Suprapubic skin (tissue), 4 donors: ENCODE measurements around the gene SIRPD. TPM values are rescaled to one million over a fixed set of nuclear protein-coding genes. Genes with fewer than 3 reads are reported as not detected.
A peak's percentile ranks its signal among the peaks of the same experiment; 100 is the strongest.

Experiments
- DNase-seq, 2 donors: peaks; one replicate each; pipeline ENCODE4 v3.0.0-alpha.2; 2019; ENCODE audit warnings: low spot score in 2 of 2
- H3K27ac ChIP-seq: fragments of 200-600 bp; sonication (generic); one replicate; pipeline ENCODE4 v1.5.1; 2019
- H3K27me3 ChIP-seq: fragments of 200-600 bp; sonication (generic); one replicate; pipeline ENCODE4 v1.5.1; 2019
- H3K36me3 ChIP-seq: fragments of 200-600 bp; sonication (generic); one replicate; pipeline ENCODE4 v1.5.1; 2019
- H3K4me1 ChIP-seq: fragments of 200-600 bp; sonication (generic); one replicate; pipeline ENCODE4 v1.5.1; 2019
- H3K4me3 ChIP-seq: fragments of 200-600 bp; sonication (generic); one replicate; pipeline ENCODE4 v1.5.1; 2019; ENCODE audit warnings: mild to moderate bottlenecking
- H3K9me3 ChIP-seq: fragments of 200-600 bp; sonication (generic); one replicate; pipeline ENCODE4 v1.5.1; 2019
- EP300 ChIP-seq: sonication (generic); formaldehyde crosslinking; IDR thresholded peaks from one replicate; pipeline ENCODE4 v1.6.1; 2017; ENCODE audit warnings: antibody characterized with exemption
- POLR2A ChIP-seq, 2 donors: fragments of 450-650 bp; IDR thresholded peaks; one replicate each; pipeline ENCODE4 v1.6.1; 2017; ENCODE audit warnings: antibody characterized with exemption in 2 of 2, mild to moderate bottlenecking in 2 of 2, moderate library complexity in 2 of 2
- POLR2AphosphoS5 ChIP-seq, 3 donors: sonication (generic); formaldehyde crosslinking; IDR thresholded peaks; one replicate each; pipeline ENCODE4 v1.6.1; 2017; ENCODE audit warnings: antibody characterized with exemption in 3 of 3
- WGBS: methylation state at CpG from one replicate; pipeline ENCODE4 v1.1.5; 2018; 5-methylcytosine and 5-hydroxymethylcytosine counted together
- total RNA-seq, 4 donors: library from RNA; depleted of rRNA; stranded (reverse); fragments of >200 nt; gene quantifications; one replicate each; pipeline ENCODE4 v1.1.0, GENCODE V29; 2016
- TF ChIP-seq, protein P1 (sequence below), 2 donors: fragments of 200-600 bp in 1 of 2; fragments of 450-650 bp in 1 of 2; sonication (generic) in 1 of 2; IDR thresholded peaks; one replicate each; pipeline ENCODE4 v1.5.1; 2016 to 2019; ENCODE audit warnings: antibody characterized with exemption in 2 of 2, mild to moderate bottlenecking in 1 of 2, moderate library complexity in 1 of 2

The SIRPD gene
- total RNA-seq, 4 donors from 2014 or later: not detected

DNA sequence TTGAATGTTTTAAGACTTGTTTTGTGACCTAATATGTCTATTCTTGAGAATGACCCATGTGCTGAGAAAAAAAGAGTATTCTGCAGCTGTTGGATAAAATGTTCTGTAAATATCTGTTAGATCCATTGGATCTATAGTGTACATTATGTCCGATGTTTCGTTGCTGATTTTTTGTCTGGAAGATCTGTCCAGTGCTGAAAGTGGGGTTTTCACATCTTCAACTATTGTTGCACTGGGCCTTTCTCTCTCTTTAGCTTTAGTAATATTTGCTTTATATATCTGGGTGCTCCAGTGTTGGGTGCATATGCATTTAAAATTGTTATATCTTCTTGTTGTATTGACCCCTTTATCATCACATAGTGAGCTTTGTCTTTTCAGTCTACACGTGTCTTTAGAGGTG is 60.6 kb downstream of the SIRPD start:
- Histone ChIP-seq H3K36me3 (no peaks in the 10 kb centered on the region), H3K9me3 (no peaks in the 10 kb centered on the region), H3K4me1 (peaks cover 26% of the 10 kb centered on the region), H3K4me3 (no peak overlapping the region), H3K27me3 (peaks cover 4% of the 10 kb centered on the region), H3K27ac (no peak overlapping the region)
- WGBS: 81% methylated on average over 3 of the region's 3 CpGs
- TF ChIP-seq EP300: no peak
- TF ChIP-seq POLR2A (IDR thresholded peaks at IDR 0.05): no peak
- no peak for TF ChIP-seq POLR2AphosphoS5 (IDR thresholded peaks at IDR 0.05)
- TF ChIP-seq, protein P1, sequence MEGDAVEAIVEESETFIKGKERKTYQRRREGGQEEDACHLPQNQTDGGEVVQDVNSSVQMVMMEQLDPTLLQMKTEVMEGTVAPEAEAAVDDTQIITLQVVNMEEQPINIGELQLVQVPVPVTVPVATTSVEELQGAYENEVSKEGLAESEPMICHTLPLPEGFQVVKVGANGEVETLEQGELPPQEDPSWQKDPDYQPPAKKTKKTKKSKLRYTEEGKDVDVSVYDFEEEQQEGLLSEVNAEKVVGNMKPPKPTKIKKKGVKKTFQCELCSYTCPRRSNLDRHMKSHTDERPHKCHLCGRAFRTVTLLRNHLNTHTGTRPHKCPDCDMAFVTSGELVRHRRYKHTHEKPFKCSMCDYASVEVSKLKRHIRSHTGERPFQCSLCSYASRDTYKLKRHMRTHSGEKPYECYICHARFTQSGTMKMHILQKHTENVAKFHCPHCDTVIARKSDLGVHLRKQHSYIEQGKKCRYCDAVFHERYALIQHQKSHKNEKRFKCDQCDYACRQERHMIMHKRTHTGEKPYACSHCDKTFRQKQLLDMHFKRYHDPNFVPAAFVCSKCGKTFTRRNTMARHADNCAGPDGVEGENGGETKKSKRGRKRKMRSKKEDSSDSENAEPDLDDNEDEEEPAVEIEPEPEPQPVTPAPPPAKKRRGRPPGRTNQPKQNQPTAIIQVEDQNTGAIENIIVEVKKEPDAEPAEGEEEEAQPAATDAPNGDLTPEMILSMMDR (IDR thresholded peaks at IDR 0.05): no peak
- DNase-seq: no peak

DNA sequence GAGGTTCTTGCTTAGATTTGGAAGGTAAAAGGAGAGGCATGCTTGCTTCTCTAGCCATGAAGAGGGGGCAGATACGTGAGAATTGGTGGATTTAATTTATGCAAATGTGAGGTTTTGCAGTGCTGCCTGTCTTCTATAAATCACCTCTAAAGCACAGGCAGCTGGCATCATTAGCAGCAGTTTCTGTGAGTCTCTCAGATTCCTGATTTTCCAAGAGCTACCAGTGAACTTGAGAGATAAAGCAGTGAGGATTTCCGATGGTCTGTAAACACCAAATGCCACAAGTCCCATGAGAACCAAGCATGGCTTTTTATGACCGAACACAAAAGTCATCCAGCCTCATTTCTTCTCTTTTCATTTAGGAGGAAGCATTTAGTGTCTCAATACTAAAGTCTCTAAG is 63.1 kb downstream of the SIRPD start:
- Histone ChIP-seq H3K9me3 (no peaks in the 10 kb centered on the region), H3K36me3 (no peaks in the 10 kb centered on the region), H3K4me3 (no peak overlapping the region), H3K4me1 (peaks cover 10% of the 10 kb centered on the region), H3K27me3 (no peaks in the 10 kb centered on the region), H3K27ac (no peak overlapping the region)
- no peak for DNase-seq
- no peak for TF ChIP-seq POLR2A (IDR thresholded peaks at IDR 0.05)
- WGBS: 29% methylated on average over 3 of the region's 3 CpGs

DNA sequence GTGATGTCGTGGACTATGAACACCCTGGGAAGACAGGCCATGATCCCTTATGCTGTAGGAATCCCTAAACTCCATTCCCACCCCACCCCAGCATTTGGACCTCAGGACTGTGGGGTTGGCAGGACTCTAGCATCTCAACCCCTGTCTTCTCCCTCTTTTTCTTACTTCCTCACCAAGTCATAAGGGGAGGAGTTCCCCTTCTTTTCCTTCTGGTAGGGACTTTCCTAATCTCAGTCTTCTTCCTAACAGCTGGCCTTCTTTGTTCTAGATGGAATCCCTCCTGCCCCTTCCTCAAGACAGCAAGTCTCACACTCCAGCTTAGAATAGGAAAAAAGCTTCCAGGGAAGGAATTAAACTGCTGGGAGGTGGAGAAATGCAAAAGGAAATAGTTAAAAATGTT is 64.0 kb downstream of the SIRPD start:
- Histone ChIP-seq H3K4me1 (peaks cover 10% of the 10 kb centered on the region), H3K4me3 (no peak overlapping the region), H3K27me3 (no peaks in the 10 kb centered on the region), H3K9me3 (no peaks in the 10 kb centered on the region), H3K36me3 (no peaks in the 10 kb centered on the region), H3K27ac (no peak overlapping the region)
- WGBS: 93% methylated on average over 1 of the region's 1 CpG
- no peak for DNase-seq
- TF ChIP-seq POLR2A (IDR thresholded peaks at IDR 0.05) (no peak), POLR2AphosphoS5 (IDR thresholded peaks at IDR 0.05) (no peak), EP300 (no peak)
- TF ChIP-seq, protein P1 (IDR thresholded peaks at IDR 0.05): no peak

DNA sequence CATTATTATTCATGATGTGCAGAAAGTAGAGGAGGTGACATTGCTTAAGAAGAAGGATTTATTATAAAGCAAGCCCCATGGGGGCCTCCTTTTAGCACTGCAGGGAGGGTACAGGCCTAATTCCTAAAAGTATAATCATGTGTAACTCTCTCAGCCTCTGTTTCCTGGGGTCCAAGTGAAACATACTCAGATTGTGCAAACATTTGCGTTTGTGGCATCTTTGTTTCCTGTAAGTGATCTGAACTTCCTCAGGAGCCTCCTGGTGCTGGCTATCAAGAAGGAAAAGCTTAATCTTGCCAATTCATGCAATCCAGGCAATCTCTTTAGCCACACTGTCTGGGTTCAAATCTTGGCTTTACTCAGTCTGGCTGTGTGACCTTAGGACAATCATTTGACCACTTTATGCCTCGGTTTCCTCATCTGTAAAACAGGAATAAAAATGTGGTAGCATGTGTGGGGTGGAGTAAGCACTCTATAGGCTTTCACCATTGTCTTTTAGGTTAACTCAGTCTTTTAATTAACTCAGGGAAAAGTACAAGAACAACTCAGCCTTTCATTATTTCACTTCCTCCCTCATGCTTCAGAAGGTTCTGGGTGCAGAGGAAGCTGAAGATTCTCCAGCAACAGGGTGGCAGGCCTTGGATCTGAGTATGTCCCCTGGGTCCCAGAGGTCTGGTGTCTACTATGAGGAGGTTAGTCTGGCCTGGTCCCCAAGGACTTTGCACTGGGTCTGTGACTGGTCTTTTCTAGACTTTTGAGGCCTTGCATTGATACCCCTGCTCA is 65.5 kb downstream of the SIRPD start:
- DNase-seq: no peak
- no peak for TF ChIP-seq EP300
- no peak for TF ChIP-seq POLR2AphosphoS5 (IDR thresholded peaks at IDR 0.05)
- TF ChIP-seq, protein P1 (IDR thresholded peaks at IDR 0.05): no peak
- TF ChIP-seq POLR2A (IDR thresholded peaks at IDR 0.05): no peak
- Histone ChIP-seq H3K27me3 (no peaks in the 10 kb centered on the region), H3K4me3 (no peak overlapping the region), H3K27ac (no peak overlapping the region), H3K4me1 (peaks cover 10% of the 10 kb centered on the region), H3K9me3 (no peaks in the 10 kb centered on the region), H3K36me3 (no peaks in the 10 kb centered on the region)
- 68% methylated on average over 2 of the region's 2 CpGs for WGBS

DNA sequence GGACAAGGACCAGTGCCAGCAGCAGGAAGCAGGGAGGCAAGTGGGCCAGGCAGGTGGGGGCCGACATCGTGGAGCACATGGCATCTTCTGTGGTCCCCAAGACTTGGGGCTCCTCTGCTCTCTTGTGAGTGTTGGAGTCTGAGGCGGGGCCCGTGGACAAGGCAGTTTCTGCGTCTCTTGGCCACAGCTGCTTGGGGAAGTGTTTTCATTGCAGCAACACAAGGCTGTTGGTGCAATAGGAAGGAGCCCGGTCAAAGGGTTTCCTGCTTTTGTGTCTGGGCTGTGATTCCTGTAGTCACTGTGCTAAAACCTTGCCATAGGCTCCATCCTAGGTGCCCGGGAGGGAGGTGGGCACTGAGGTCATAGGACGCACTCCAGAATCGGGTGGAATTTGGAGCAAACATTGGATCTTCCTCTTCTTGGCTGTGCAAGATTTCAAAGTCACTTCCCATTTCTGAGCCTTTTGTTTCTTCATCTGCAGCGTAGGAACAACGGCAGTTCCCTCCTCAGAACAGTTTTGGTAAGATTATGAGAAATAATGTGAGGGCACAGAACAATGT is 66.1 kb downstream of the SIRPD start, which contains the start of gene SIRPB2:
Gene SIRPB2, minus strand, starts transcription at position 140 of the 560 bp plus-strand sequence. Its CDS starts 61 bp downstream, at position 79.
- TF ChIP-seq, protein P1 (IDR thresholded peaks at IDR 0.05): no peak
- TF ChIP-seq POLR2AphosphoS5 (IDR thresholded peaks at IDR 0.05): peak in 1 of 3 donors; percentile 11
- Histone ChIP-seq H3K27me3 (no peaks in the 10 kb centered on the region), H3K36me3 (no peaks in the 10 kb centered on the region), H3K27ac (peak within 1 kb of the TSS; percentile 73), H3K9me3 (no peaks in the 10 kb centered on the region), H3K4me3 (peak within 1 kb of the TSS; percentile 29), H3K4me1 (peaks cover 10% of the 10 kb centered on the region)
- DNase-seq: no peak
- WGBS: 79% methylated on average over 11 of the region's 11 CpGs
